IPS DF 6.9 (cell line): Measurements from ENCODE around the gene BLM.

Experiments
- DNase-seq: peaks from one replicate; pipeline ENCODE4 v3.0.0-alpha.2; 2013; ENCODE audit warnings: low read depth, low spot score
- H3K27ac ChIP-seq: one replicate; pipeline ENCODE4 v1.5.1; 2013; ENCODE audit warnings: low read length, control low read depth
- H3K27me3 ChIP-seq: 2 replicates; pipeline ENCODE4 v1.6.1; 2013; ENCODE audit warnings: mild to moderate bottlenecking, low read length; ENCODE audit not compliant: control insufficient read depth, insufficient read depth
- H3K36me3 ChIP-seq: 2 replicates; pipeline ENCODE4 v1.6.1; 2013; ENCODE audit warnings: low read length; ENCODE audit not compliant: control insufficient read depth, insufficient read depth
- H3K4me1 ChIP-seq: 2 replicates; pipeline ENCODE4 v1.6.1; 2013; ENCODE audit warnings: low read length; ENCODE audit not compliant: control insufficient read depth, insufficient read depth
- H3K4me3 ChIP-seq: 2 replicates; pipeline ENCODE4 v1.5.1; 2013; ENCODE audit warnings: mild to moderate bottlenecking, low read length
- H3K9me3 ChIP-seq: 2 replicates; pipeline ENCODE4 v1.6.1; 2013; ENCODE audit warnings: low read length, inconsistent platforms; ENCODE audit not compliant: control insufficient read depth, insufficient read depth
- WGBS: extraction: QIAGEN DNeasy Blood & Tissue Kit; methylation state at CpG from one replicate; pipeline ENCODE4 v1.1.7; 2013; ENCODE audit warnings: mixed read lengths, missing lambda C conversion rate; ENCODE audit not compliant: insufficient read length, insufficient coverage; 5-methylcytosine and 5-hydroxymethylcytosine counted together

The BLM gene

DNA sequence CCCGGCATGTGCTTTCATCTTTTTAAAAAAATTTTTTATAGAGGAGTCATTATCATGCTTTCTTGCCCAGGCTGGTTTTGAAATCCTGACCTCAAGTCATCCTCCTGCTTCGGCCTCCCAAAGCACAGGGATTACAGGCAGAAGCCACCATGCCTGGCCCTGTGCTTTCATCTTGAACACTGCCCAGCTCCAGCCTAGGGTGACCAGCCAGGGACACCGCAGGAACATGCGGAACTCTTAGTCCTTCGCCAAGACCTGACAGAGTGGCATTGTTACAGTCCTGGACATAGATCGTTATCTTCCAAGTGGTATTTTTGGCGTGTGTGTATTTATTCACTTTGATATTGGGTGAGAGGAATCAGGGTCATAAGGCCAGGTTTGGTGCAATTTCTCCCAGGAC, 143.3 kb downstream of the BLM start:
- DNase-seq, result no peak
- peaks cover 3% of the 10 kb centered on the region; the same call in 1 of the 2 replicates for H3K4me1 ChIP-seq
- H3K27ac ChIP-seq, result no peak overlapping the region
- no peaks in the 10 kb centered on the region for H3K9me3 ChIP-seq
- H3K4me3 ChIP-seq, result no peak overlapping the region
- no peaks in the 10 kb centered on the region for H3K36me3 ChIP-seq
- no CpG with 5 or more reads among the region's 7 CpGs for WGBS
- H3K27me3 ChIP-seq, result no peaks in the 10 kb centered on the region

DNA sequence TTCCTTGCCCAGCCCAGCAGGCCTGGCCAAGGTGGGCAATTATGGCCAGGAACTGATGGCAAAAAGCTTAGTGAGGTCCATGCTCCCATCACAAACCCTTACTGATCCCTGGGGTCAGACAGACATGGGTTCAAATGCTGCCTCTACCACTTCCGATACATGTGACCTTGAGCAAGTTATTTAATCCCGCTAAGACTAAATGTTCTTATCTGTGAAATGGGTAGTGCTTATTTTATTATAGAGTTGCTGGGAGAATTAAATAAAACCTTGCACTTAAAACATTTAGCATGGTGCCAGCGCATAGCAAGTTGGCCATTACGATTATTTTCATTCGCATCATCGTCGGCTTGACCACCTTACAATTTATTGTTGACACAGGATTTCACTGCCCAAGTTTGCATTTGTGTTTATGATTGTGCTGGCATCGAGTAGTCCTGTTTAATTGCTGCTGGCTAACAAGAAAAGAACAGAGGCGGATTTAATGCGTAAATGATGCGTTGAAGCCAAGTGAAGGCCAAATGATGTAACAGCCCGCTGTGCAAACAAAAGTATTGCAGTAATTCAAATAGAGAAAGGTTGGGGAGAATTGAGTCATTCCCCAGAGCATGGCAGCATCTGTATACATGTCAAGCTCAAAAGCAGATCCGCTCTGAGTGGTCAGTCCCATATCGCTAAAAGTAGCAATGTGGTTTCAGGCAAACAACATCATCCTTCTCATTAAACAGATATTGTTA, 144.0 kb downstream of the BLM start:
- Histone ChIP-seq H3K4me1 (peaks cover 3% of the 10 kb centered on the region; the same call in 1 of the 2 replicates), H3K9me3 (no peaks in the 10 kb centered on the region), H3K36me3 (no peaks in the 10 kb centered on the region), H3K27ac (no peak overlapping the region), H3K4me3 (no peak overlapping the region), H3K27me3 (no peaks in the 10 kb centered on the region)
- DNase-seq, result no peak
- no CpG with 5 or more reads among the region's 14 CpGs for WGBS

- WGBS, result no CpG with 5 or more reads among the region's 6 CpGs
- Histone ChIP-seq H3K4me3 (no peak overlapping the region), H3K27ac (no peak overlapping the region), H3K36me3 (no peaks in the 10 kb centered on the region), H3K9me3 (no peaks in the 10 kb centered on the region), H3K4me1 (peaks cover 3% of the 10 kb centered on the region; the same call in 1 of the 2 replicates), H3K27me3 (no peaks in the 10 kb centered on the region)
- DNase-seq, result no peak
Measured at GRCh38 chr15:90862487-90862886, 145.3 kb downstream of the BLM start.

- H3K9me3 ChIP-seq, result no peaks in the 10 kb centered on the region
- no peak for DNase-seq
- no peak overlapping the region for H3K27ac ChIP-seq
- H3K4me1 ChIP-seq, result peaks cover 3% of the 10 kb centered on the region; the same call in 1 of the 2 replicates
- no CpG with 5 or more reads among the region's 5 CpGs for WGBS
- H3K36me3 ChIP-seq, result no peaks in the 10 kb centered on the region
- H3K27me3 ChIP-seq, result no peaks in the 10 kb centered on the region
- no peak overlapping the region for H3K4me3 ChIP-seq
Measured at GRCh38 chr15:90862964-90863778, 146.0 kb downstream of the BLM start.

GRCh38 chr15:90863987-90864386, 146.8 kb downstream of the BLM start:
- Histone ChIP-seq H3K27ac (no peak overlapping the region), H3K27me3 (no peaks in the 10 kb centered on the region), H3K4me1 (peaks cover 3% of the 10 kb centered on the region; the same call in 1 of the 2 replicates), H3K36me3 (no peaks in the 10 kb centered on the region), H3K4me3 (no peak overlapping the region), H3K9me3 (no peaks in the 10 kb centered on the region)
- no peak for DNase-seq
- no CpG with 5 or more reads among the region's 4 CpGs for WGBS

DNA sequence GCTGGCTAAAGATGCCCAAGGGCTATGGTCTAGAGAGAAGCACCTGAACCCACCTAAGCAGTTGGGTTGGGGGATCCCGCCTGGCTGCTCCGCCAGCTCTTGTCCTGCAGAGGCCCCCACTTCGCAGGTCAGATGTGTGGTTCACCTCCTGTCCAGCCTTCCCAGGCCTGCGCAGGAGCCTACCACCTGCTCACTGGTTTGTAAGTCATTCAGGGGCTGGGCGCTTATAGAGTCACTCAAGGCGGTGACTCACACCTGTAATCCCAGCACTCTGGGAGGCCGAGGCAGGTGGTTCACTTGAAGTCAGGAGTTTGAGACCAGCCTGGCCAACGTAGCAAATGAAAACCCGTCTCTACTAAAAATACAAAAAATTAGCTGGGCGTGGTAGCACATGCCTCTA, 147.4 kb downstream of the BLM start:
- DNase-seq, result no peak
- WGBS, result no CpG with 5 or more reads among the region's 10 CpGs

GRCh38 chr15:90865702-90866101, 148.6 kb downstream of the BLM start:
- DNase-seq, result no peak
- WGBS, result no CpG with 5 or more reads among the region's 4 CpGs
- H3K27me3 ChIP-seq, result no peaks in the 10 kb centered on the region
- H3K4me3 ChIP-seq, result no peak overlapping the region
- H3K36me3 ChIP-seq, result no peaks in the 10 kb centered on the region
- peaks cover 6% of the 10 kb centered on the region for H3K4me1 ChIP-seq
- H3K27ac ChIP-seq, result no peak overlapping the region
- H3K9me3 ChIP-seq, result no peaks in the 10 kb centered on the region

More for the DNA sequence above, 147.4 kb downstream of the BLM start:
- Histone ChIP-seq H3K27me3 (no peaks in the 10 kb centered on the region), H3K36me3 (no peaks in the 10 kb centered on the region), H3K9me3 (no peaks in the 10 kb centered on the region), H3K4me1 (peaks cover 3% of the 10 kb centered on the region; the same call in 1 of the 2 replicates), H3K4me3 (no peak overlapping the region), H3K27ac (no peak overlapping the region)
